T-helper 2 cell (primary cell): ENCODE results near the gene UGT1A7.

ENCODE experiments used
- DNase-seq, 5 experiments: peaks; one replicate each; pipeline versions ENCODE4 v3.0.0 to v3.0.0-alpha.2; 2012 to 2022

UGT1A7 gene

GRCh38 chr2:233764761-233765160 lies 83.1 kb downstream of the UGT1A7 start:
- DNase-seq = no peak

- DNase-seq = no peak
These were observed 84.7 kb downstream of the UGT1A7 start for GRCh38 chr2:233766416-233766815.

- no peak for DNase-seq
These were observed 86.4 kb downstream of the UGT1A7 start for GRCh38 chr2:233768076-233768475.

- no peak for DNase-seq
These were observed 87.6 kb downstream of the UGT1A7 start for GRCh38 chr2:233769260-233769659.

- no peak for DNase-seq
These were observed 90.5 kb downstream of the UGT1A7 start for GRCh38 chr2:233772153-233772552.

- no peak for DNase-seq
These were observed 90.9 kb downstream of the UGT1A7 start for GRCh38 chr2:233772583-233772982.

GRCh38 chr2:233773854-233774253 lies 92.2 kb downstream of the UGT1A7 start:
- no peak for DNase-seq

GRCh38 chr2:233775414-233775813 lies 93.7 kb downstream of the UGT1A7 start:
- DNase-seq = no peak

- no peak for DNase-seq
These were observed 96.3 kb downstream of the UGT1A7 start, which contains the start of gene MROH2A for GRCh38 chr2:233778030-233778429. MROH2A (plus strand) TSS chr2:233778330; CDS start chr2:233779359, 1,029 bp downstream.

- no peak for DNase-seq
These were observed 98.0 kb downstream of the UGT1A7 start for GRCh38 chr2:233779722-233780121.

- DNase-seq = no peak
These were observed 99.1 kb downstream of the UGT1A7 start for GRCh38 chr2:233780771-233781170.

GRCh38 chr2:233789554-233789953 lies 107.9 kb downstream of the UGT1A7 start:
- DNase-seq = no peak

GRCh38 chr2:233791151-233791882 lies 109.6 kb downstream of the UGT1A7 start:
- no peak for DNase-seq

- no peak for DNase-seq
These were observed 110.2 kb downstream of the UGT1A7 start for GRCh38 chr2:233791883-233792329.

- no peak for DNase-seq
These were observed 111.0 kb downstream of the UGT1A7 start for GRCh38 chr2:233792720-233793119.

- DNase-seq = no peak
These were observed 111.9 kb downstream of the UGT1A7 start for GRCh38 chr2:233793465-233794127.

- no peak for DNase-seq
These were observed 112.5 kb downstream of the UGT1A7 start for GRCh38 chr2:233794128-233794658.

- no peak for DNase-seq
These were observed 114.1 kb downstream of the UGT1A7 start for GRCh38 chr2:233795735-233796171.

GRCh38 chr2:233796254-233796653 lies 114.6 kb downstream of the UGT1A7 start:
- no peak for DNase-seq

- no peak for DNase-seq
These were observed 116.8 kb downstream of the UGT1A7 start for GRCh38 chr2:233798335-233799086.

- DNase-seq = no peak
These were observed 117.5 kb downstream of the UGT1A7 start for GRCh38 chr2:233799087-233799665.

- no peak for DNase-seq
These were observed 118.0 kb downstream of the UGT1A7 start for GRCh38 chr2:233799716-233800115.

GRCh38 chr2:233800208-233800607 lies 118.5 kb downstream of the UGT1A7 start:
- no peak for DNase-seq
